GM19035 (cell line): ENCODE data around the gene PCDHGB5.
A peak's percentile ranks its signal among the peaks of the same experiment; 100 is the strongest.
"Not testable (repeated sequence)": the region's sequence is repeated elsewhere in the genome, so short reads cannot be mapped to it uniquely, and the experiment has no call there.

ENCODE experiments used
- ATAC-seq: cut with Tn5 transposase; IDR thresholded peaks from one replicate; pipeline ENCODE4 v1.9.1; 2021; ENCODE audit not compliant: unreplicated experiment

PCDHGB5 gene

DNA sequence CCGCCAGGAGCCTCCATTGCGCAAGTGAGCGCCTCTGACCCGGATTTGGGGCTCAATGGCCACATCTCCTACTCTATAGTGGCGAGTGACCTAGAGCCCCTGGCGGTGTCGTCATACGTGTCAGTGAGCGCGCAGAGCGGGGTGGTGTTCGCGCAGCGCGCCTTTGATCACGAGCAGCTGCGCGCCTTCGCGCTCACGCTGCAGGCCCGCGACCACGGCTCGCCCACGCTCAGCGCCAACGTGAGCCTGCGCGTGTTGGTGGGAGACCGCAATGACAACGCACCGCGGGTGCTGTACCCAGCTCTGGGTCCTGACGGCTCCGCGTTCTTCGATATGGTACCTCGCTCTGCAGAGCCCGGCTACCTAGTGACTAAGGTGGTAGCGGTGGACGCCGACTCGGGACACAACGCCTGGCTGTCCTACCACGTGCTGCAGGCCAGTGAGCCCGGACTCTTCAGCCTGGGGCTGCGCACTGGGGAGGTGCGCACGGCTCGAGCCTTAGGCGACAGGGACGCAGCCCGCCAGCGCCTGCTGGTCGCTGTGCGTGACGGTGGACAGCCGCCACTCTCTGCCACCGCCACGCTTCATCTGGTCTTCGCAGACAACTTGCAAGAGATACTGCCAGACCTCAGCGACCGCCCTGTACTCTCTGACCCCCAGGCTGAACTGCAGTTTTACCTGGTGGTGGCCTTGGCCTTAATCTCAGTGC is 12.0 kb downstream of the PCDHGB5 start:
- no peak for ATAC-seq

GRCh38 chr5:141411575-141411974 is 13.8 kb downstream of the PCDHGB5 start:
- no peak for ATAC-seq

DNA sequence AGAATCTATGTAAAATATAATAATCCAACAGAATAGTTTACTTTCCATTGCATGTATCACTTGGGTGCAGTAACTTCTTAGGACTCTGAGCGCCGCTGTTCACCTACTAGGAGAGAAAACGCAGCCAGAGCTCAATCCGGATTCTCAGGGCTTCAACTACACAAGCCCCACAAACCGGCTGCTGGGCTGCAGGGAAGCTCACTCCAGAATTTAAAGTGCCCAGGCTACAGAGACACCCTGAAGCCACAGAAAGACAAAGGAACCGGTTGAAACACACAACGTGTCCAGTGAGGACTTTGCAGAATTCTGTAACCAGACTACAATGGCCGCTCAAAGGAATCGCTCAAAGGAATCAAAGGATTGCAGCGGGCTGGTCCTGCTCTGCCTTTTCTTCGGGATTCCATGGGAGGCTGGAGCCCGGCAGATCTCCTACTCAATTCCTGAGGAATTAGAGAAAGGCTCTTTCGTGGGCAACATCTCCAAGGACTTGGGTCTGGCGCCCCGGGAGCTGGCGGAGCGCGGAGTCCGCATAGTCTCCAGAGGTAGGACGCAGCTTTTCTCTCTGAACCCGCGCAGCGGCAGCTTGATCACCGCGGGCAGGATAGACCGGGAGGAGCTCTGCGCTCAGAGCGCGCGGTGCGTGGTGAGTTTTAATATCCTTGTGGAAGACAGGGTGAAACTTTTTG is 15.2 kb downstream of the PCDHGB5 start, which contains the start of gene PCDHGA10:
Gene PCDHGA10 (plus strand): TSS at position 134 of the 686 bp plus-strand sequence. CDS start 189 bp downstream, at position 323.
- peak; percentile 77 for ATAC-seq

DNA sequence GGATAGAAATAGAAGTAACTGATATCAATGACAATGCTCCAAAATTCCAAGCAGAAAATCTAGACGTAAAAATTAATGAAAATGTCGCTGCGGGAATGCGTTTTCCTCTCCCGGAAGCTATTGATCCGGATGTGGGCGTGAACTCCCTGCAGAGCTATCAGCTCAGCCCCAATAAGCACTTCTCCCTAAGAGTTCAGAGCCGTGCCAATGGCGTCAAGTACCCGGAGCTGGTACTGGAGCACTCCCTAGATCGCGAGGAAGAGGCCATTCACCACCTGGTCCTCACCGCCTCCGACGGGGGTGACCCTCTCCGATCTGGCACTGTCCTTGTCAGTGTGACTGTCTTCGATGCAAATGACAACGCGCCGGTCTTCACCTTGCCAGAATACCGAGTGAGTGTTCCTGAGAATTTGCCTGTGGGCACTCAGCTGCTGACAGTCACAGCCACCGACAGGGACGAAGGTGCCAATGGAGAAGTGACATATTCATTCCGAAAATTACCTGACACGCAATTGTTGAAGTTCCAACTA is 15.9 kb downstream of the PCDHGB5 start:
- ATAC-seq: no peak

GRCh38 chr5:141414548-141415274 is 17.0 kb downstream of the PCDHGB5 start:
- not testable (repeated sequence) for ATAC-seq

- ATAC-seq: not testable (repeated sequence)
Measured at GRCh38 chr5:141415275-141415618, 17.5 kb downstream of the PCDHGB5 start.

DNA sequence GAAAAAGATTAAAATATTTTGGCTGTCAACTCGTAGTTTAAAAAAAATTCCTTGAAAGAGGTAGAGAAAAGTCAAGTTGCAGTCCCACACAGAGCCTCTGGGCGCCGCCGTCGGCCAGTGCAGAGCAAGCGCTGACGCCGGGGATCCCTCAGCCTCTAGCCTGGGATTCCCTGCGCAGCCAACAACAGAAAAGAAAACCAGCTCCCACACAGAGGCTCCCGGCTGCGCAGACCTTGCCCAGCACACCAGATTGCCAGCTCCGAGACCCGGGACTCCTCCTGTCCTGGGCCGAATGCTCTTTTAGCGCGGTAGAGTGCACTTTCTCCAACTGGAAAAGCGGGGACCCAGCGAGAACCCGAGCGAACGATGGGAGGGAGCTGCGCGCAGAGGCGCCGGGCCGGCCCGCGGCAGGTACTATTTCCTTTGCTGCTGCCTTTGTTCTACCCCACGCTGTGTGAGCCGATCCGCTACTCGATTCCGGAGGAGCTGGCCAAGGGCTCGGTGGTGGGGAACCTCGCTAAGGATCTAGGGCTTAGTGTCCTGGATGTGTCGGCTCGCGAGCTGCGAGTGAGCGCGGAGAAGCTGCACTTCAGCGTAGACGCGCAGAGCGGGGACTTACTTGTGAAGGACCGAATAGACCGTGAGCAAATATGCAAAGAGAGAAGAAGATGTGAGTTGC is 19.9 kb downstream of the PCDHGB5 start, which contains the start of gene PCDHGB7:
Gene PCDHGB7 (plus strand): TSS at position 184 of the 679 bp plus-strand sequence. CDS start 183 bp downstream, at position 367.
- ATAC-seq: not testable (repeated sequence)

GRCh38 chr5:141419074-141419880 is 21.5 kb downstream of the PCDHGB5 start:
- ATAC-seq: no peak

DNA sequence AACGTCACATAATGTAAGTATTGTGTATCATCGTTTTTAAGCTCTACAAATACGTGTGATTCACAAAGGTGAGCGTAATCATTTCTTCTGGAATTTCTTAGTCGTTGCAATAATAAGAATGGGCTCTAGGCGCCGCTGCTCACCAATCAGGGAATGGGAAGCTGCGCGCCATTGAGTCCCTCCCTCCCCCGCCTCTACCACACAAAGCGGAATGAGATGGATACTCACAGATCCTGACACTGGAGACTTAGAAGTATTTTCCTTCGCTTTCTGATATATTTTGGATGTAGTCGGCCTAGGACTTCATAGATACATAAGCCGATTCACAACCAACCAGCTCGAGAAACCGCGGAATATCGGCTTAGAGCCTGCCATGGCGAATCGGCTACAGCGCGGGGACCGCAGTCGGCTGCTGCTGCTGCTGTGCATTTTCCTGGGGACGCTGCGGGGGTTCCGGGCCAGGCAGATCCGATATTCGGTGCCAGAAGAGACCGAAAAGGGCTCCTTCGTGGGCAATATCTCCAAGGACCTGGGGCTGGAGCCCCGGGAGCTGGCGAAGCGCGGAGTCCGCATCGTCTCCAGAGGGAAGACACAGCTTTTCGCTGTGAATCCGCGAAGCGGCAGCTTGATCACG is 23.2 kb downstream of the PCDHGB5 start, which contains the start of gene PCDHGA11:
Gene PCDHGA11 (plus strand): TSS at position 197 of the 634 bp plus-strand sequence. CDS start 177 bp downstream, at position 374.
- ATAC-seq: no peak

DNA sequence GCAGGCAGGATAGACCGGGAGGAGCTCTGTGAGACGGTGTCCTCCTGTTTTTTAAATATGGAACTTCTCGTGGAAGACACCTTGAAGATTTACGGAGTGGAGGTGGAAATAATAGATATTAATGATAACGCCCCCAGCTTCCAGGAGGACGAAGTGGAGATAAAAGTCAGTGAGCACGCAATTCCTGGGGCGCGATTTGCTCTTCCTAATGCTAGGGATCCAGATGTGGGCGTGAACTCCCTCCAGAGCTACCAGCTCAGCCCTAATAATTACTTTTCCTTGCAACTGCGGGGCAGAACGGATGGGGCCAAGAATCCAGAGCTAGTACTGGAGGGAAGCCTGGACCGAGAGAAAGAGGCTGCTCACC is 23.7 kb downstream of the PCDHGB5 start:
- ATAC-seq: no peak

GRCh38 chr5:141422742-141423291 is 25.1 kb downstream of the PCDHGB5 start:
- no peak for ATAC-seq

GRCh38 chr5:141427783-141428426 is 30.2 kb downstream of the PCDHGB5 start:
- no peak for ATAC-seq

DNA sequence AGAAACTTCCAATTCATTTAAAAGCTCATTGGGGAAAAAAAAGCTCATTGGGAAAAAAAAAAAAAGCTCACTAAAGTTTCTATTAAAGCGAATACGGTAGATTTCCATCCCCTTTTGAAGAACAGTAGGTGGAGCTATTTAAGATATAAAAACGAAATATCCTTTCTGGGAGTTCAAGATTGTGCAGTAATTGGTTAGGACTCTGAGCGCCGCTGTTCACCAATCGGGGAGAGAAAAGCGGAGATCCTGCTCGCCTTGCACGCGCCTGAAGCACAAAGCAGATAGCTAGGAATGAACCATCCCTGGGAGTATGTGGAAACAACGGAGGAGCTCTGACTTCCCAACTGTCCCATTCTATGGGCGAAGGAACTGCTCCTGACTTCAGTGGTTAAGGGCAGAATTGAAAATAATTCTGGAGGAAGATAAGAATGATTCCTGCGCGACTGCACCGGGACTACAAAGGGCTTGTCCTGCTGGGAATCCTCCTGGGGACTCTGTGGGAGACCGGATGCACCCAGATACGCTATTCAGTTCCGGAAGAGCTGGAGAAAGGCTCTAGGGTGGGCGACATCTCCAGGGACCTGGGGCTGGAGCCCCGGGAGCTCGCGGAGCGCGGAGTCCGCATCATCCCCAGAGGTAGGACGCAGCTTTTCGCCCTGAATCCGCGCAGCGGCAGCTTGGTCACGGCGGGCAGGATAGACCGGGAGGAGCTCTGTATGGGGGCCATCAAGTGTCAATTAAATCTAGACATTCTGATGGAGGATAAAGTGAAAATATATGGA is 32.8 kb downstream of the PCDHGB5 start, which contains the start of gene PCDHGA12:
Gene PCDHGA12 (plus strand): TSS at position 176 of the 782 bp plus-strand sequence. CDS start 253 bp downstream, at position 429.
- ATAC-seq: peak; percentile 83

DNA sequence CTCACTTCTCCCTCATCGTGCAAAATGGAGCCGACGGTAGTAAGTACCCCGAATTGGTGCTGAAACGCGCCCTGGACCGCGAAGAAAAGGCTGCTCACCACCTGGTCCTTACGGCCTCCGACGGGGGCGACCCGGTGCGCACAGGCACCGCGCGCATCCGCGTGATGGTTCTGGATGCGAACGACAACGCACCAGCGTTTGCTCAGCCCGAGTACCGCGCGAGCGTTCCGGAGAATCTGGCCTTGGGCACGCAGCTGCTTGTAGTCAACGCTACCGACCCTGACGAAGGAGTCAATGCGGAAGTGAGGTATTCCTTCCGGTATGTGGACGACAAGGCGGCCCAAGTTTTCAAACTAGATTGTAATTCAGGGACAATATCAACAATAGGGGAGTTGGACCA is 33.5 kb downstream of the PCDHGB5 start:
- ATAC-seq: peak; percentile 33

- not testable (repeated sequence) for ATAC-seq
Measured at GRCh38 chr5:141432308-141432707, 34.6 kb downstream of the PCDHGB5 start.

GRCh38 chr5:141432726-141433125 is 35.0 kb downstream of the PCDHGB5 start:
- ATAC-seq: not testable (repeated sequence)

DNA sequence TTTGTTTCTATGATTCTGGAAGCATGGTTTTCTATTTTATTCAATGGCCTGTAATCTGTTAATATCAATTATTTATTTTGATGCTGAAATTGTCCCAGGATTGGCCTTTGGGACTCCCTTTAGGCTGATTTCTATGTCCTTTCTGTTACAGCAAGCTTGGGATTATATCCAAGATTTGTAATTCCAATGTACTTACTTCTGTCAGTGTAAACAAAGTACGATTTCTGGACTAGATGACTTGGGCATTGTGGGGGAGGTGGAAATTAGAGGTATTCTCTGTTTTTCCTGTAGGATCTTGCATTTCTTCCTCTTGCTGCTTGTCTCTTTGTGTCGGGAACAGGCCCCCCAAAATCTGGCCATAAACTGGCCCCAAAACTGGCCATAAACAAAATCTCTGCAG is 36.3 kb downstream of the PCDHGB5 start:
- ATAC-seq: no peak

GRCh38 chr5:141437221-141437620 is 39.5 kb downstream of the PCDHGB5 start:
- ATAC-seq: no peak
